ENCODE data around the gene ARHGEF19.
"Not testable (repeated sequence)": the region's sequence is repeated elsewhere in the genome, so short reads cannot be mapped to it uniquely, and the experiment has no call there.

The ARHGEF19 gene

DNA sequence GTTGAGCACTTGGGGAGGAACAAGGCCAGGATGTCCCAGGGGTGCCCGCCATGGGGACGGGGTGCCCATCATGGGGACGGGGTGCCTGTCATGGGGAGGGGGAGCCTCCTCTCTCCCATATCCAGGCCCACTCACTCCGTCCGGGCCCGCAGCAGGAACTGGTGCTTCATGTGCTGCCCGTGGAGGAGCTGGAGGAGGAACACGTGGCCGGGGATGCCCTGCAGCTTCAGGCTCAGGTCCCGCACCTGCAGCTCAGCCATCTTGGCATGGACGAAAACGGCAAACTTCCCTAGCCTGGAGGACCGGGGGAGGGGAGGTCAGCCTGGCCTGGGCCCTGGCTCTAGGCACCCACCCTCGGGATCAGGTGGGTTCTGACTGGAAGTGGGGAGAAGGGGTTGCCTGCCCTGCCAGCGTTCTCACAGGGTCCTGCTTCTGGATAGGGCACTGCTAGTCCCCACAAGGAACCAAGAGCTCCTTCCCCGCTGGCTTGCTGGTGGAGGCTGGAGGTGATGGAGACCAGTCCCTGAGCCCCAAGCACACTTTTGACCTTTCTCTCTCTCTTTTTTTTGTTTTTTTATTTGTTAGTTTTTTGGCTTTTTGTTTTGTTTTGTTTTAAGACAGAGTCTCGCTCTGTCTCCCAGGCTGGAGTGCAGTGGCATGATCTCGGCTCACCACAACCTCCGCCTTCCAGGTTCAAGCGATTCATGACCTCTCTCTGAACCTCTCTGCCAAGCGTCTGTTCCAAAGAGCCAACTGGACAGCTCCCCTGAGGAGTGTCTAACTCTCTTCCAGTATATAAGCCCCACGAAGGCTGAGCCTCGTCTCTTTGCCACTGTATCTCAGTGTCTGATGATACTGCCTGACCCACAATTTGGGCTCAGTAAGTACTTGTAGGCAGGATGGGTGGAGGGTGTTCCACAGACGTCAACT is 9.9 kb downstream of the ARHGEF19 start:
- DNase-seq, result no peak

DNA sequence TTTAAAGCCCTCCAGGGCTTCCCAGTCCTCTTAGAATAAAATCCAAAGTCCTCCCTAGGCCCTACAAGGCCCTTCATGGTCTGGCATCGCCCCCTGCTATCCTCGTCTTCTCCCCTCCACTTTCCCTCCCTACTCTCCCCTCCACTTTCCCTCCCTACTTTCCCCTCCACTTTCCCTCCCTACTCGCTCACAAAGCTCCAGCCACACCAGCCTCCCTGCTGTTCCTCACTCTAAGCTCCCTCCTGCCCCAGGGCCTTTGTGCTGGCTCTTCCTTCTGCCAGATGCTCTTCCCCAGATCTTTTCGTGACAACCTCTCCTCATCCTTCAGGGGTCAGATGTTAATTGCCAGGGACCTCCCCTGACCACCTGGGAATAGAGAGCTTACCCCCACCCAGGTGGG is 12.8 kb downstream of the ARHGEF19 start:
- DNase-seq, result no peak

DNA sequence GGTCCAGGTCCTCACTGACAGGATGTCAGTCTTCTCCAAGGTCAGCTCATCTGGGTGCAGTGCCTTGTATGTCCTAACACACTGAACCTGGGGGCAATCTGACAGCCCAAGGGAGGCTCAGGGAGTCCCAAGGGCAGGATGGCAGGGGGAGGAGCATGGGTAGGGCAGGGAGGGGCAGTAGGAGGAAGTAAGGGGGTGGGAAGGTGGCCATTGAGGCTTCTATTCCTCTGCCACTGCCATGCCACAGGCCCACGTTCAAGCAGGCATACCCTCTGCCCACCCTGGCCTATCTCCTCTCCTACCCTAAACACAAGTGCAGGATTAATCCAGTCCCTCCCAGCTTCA is 13.3 kb downstream of the ARHGEF19 start:
- DNase-seq, result no peak

DNA sequence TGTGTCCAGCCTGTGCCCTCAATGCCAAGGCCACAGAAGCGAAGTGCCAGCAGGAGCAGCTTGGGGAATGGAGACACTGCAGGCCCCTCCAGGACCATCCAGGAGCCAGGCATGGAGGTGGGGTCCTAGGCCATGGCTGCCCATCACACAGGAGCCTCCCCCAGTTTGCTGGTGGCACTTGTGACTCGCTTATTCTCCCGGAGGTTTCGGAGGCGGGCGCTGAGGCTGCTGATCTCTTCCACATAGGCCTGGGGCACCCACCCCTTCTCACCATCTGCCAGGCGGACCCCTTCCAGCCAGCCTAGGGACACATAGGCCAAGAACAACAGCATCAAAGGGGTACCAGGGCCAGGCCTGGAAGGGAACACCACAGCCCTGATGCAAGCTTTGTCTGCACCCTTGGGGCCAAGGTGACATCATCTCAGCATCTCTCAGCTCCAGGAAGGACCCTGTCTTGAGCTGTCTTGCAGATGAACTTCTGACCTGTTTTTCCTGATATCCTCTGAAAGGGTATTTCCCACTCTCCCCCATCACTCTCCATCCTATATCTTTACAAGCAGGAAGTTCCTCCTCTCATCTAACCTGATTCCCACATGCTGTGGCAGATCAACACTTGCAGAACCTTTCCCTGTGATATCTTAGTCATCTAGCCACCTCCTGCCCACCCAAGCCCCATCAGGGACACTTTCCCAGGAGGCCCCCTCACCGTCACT is 13.9 kb downstream of the ARHGEF19 start:
- DNase-seq, result no peak

DNA sequence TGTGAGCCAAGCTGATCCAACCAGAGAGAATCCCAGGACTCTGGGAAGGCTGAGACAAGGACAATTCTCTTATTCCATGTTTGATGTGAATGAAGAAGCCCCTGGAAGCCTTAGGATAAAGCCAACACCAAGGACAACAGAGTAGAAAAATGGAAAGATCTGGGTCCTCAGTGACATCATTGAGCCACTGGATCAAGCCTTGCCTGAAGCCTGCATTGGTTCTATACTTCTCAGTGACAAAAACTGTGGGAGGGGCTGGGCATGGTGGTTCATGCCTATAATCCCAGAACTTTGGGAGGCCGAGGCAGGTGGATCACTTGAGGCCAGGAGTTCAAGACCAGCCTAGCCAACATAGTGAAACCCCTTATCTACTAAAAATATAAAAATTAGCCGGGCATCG is 15.6 kb downstream of the ARHGEF19 start:
- no peak for DNase-seq

DNA sequence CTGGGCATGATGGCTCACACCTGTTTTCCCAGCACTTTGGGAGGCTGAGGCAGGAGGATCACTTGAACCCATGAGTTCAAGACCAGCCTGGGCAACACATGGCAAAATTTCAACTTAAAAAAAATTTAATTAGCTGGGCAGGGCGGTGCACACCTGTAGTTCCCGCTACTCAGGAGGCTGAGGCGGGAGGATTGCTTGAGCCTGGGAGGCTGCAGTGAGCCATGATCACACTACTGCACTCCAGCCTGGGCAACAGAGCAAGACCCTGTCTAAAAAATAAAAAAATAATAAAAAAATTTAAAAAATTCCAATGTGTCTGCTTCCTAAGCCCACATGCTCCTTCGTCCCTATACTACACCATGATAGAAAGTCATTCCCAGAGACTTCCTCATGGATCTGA is 16.3 kb downstream of the ARHGEF19 start:
- not testable (repeated sequence) for DNase-seq

DNA sequence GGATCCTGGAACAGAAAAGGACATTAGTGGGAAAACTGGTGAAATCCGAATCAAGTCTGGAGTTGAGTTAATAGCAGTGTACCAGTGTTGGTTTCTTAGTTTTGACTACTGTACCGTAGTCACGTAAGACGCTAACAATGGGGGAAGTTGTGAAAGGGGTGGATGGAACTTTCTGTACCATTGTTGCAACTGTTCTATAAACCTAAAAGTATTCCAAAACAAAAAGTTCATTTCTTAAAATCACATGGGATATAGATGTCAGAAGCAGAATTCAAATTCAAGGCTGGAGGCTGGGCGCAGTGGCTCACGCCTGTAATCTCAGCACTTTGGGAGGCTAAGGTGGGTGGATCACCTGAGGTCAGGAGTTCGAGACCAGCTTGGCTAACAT is 16.9 kb downstream of the ARHGEF19 start:
- no peak for DNase-seq

DNA sequence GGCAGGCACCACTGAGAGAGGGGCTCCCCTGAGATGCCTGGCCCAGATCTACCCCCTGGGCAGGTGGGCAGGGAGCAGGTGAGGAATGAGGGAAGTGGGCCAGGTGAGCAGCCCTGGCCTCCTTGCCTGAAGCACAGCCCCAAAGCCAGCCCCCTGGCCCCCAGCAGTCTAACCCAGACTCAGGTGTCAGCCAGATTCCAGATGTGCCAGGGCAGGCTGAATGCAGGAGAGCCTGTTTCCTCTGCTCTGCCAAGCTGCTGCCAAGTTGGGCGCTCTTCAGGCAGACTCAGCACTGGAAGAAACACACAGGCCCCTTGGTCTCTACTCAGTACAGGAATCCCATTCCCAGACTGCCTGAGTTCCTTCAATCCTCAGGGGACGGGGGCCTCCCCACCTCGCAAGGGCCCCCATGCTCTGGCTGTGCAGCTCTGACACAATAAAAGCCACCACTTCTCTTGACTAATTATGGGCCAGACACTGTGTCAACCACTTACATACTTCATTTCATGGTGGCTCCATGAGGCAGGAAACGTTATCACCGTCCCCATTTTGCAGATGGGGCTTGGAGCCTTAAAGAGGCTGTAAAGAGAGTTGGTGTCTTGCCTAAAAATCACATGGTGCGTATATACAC is 20.4 kb downstream of the ARHGEF19 start:
- DNase-seq, result no peak

DNA sequence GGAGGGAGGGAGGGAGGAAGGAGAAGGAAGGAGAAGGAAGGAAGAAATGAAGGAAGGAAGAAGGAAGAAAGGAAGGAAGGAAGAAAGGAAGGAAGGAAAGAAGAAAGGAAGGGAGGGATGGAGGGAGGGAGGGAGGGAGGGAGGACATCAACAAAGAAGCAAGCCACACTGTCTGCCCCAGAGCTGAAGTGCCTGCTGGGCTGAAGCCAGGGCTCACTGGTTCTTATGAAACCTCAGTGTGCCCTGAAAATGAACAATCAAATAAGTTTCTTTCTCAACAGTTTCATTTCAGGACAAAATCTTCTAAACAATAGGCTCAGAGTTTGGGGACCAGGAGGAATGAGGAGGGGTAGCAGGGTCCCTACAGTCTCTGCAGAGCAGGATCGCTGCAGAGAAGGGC is 21.1 kb downstream of the ARHGEF19 start:
- DNase-seq, result no peak

DNA sequence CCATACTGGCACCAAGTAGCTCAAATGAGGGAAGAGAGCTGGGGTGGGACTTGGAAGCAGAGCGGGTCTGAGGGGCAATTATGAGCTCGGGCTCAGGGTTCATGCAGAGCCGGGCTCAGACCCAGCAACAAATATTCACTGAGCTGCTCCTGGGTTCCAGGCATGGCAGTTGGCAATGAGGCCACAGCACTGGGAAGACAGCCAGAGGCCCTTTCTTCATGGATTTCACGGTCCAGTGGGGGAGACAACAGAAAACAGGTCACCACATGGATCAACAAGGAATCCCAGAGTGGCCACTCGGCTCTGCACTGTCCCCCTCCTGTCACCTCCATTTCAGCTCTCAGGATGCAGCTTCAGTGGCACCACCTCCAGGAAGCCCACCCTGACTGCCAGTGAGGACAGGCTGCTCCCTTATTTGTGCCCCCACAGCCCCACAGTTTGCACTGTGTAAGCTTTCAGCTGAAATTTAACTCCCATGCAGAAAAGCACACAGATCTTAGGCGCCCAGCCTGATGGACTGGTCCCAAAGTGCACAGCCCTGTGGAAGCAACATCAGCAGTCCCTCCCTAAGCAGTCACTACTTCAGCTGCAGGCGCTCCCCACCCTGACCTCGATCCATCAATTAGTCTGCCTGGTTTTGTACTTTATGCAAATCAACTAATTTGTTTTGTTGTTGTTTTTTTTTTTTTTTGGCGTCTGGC is 22.4 kb downstream of the ARHGEF19 start:
- DNase-seq, result no peak

DNA sequence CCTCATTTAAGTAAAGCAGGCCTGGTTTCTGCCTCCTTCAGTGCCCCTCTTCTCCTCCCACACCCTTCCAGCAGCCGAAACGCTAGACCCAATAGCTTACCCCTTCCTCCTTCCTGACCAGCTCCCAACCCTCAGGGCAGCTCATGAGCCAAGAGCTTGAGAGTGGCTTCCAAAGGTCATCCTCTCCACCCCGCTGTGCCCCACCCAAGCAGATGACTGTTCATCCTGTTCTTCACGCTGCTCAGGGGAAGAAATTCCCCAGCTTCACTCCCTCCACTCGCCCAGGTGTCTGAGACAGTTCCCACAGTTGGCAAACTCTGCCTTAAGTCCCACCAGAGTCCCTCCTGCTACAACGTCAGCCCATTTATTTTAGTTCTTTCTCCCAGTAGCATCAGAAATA is 23.4 kb downstream of the ARHGEF19 start:
- no peak for DNase-seq

DNA sequence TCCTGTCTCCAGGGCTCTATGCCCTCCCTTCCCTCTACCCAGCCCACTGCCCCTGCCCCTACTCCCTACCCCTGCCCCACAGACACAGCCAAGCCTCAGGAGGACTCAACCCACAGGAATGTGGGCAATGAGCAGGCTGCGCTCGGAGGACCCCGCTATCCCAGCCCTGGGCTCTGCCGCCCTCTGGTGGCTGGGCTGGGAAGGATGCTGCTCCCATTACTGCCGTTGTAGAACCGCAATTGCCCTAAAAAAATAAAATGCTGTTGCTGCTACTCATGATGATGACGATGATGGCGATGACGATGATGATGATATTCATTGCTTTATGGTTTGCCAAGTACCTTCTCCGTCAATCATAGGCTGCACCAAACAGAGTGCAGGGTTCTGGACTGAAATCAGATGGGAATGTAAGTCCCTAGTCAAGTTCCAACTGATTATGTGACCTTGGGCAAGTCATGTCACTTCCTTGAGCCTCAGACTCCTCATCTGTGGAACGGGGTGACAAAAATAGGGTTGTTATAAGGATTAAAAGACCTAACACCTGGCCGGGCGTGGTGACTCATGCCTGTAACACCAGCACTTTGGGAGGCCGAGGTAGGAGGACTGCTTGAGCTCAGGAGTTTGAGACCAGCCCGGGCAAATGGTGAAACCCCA is 24.6 kb downstream of the ARHGEF19 start:
- DNase-seq, result peak; percentile 48 to 77 (median 68)

DNA sequence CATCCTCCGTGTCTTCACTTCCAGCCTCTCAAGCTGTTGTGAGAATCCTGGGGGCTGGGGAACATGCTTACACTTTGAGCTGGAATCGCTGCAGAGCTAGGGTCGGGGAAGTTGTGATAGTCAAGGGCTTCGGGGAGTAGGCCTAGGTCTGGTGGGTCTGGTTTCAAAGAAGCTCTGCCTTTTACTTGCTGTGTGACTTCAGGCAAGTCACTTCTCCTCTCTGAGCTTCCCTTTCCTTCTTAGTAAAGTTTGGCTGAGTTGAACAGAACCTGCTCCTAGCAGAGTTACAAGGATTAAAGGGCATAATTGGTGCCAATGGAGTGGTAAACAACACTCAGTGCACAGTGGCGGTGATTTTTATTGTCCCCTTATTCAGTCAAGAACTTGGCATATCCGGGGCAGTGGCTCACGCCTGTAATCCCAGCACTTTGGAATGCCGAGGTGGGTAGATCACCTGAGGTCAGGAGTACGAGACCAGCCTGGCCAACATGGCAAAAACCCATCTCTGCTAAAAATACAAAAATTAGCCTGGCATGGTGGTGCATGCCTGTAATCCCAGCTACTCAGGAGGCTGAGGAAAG is 25.7 kb downstream of the ARHGEF19 start:
- DNase-seq, result no peak

DNA sequence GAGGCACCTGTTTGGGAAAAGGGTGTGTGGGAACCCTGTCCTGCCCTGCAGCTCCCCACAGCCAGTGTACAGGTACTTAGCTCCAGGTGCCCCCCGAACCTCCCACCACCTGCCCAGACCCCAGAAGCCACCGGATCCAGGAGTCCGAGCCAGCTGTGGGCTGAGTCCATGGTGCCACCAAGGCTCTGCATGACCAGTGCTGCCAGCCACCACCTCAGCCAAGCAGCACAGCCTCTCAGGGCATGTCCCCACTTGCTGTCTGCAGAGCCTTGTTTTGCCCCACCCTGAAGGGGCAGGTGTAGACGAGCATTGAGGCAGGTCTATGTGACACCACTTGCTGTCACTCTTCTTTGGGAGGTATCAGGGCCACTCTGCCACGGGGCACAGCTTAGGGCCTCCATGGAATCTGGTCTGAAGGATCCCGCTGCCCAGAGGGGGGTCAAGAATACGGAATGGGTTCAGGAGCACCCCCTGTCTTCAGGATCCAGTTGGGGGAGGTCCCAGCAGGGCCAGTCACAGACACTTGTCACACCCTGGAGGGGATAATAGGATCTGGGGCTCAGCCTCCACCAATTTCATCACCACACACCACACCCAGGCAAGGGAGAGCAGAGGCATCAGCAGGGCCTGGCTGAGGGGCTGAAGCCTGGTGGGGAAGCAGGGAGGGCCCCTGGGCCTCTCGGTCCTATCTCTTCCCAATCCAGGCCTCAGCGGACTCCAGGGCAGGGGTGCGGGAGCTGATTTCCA is 27.7 kb downstream of the ARHGEF19 start:
- no peak for DNase-seq

DNA sequence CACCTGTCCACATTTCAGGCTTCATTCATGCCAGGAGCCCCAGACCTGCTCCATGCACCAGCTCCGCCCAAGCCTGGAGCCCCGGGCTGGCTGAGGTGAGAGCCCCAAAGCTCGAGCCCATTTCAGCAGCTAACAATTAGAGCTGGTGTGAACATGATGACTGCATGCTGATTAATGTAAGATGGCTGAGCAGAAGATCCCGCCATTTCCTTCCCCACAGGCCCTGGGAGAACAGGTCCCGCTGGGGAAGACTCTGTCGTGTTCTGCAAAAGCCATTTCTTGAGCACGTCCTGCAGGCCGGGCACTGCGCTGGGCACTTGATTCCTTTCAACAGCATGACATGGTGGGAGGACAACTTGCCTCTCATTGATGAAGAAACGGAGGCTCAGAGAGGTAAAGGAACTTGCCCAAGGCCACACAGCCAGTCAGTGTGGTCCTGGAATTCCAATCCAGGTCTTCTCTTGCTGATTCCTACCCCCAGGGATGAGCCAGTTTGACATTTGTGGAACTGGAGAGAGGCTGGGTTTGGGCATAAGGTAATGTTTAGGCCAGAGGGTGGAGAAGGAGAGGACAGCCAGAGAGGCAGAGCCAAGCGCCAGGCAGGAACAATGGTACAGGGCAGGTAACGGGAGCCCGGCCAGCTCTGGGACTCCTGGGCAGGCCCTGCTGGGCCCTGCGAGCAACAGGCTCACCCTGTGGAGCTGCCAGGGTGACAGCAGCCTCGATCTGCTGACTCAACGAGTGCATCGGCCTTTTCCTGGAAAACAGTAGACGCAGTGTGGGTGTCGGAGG is 28.5 kb downstream of the ARHGEF19 start:
- DNase-seq, result no peak

DNA sequence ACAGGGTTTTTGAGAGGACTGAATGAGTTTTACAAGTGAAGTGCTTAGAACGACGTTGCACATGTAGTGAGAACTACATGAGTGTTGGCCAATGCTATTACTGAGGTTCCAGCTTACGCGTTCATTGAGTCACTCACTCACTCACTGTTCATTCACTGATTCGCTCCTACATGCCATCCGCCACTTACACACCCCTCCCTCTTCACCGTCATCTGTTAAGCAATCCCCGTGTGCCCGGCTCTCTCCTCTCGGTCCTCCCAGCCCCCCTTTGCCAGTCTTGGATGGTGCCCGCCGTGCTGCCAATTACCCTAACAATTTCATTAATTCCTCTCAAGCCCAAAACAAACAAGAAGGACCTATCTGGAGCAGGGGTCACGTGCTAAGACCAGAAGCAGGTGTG is 29.3 kb downstream of the ARHGEF19 start:
- no peak for DNase-seq

DNA sequence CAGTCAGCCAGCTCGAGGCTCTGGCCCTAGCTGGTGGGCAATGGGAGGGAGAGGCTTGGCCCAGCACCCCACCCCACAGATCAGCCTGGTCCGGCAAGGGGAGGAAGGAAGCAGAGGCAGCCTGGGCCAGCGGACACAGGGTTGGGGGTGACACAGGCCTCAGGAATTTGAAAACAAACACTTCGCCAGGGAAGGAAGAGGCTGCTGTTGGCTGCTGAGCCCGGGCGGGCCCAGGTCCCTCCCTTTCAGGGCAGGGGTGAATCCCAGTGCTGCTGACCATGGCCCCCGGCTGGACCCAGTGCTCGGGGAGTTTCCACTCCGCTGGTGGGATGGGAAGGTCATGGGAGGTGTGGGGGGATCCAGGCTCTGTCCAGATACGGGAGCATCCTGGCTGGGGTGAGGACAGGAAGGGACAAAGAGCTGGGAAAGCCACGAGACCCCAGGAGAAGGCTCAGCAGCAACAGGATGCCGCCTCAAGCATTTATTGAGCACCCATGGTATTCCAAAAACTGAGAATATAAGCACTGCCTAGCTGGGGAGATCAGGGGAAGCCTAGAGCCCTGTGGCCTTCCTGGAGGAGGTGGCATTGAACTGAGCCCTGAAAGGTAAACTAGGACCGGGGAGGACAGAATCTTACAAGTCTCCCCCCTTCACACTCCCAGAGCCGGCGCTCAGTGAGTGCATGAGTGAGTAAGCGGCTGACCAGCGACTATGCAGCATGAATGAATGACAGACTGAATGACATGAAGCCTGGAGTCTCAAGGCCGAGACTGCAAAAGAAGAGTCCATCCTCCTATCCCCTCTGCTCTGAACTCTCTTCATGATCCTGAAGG is 30.3 kb downstream of the ARHGEF19 start:
- DNase-seq, result no peak

DNA sequence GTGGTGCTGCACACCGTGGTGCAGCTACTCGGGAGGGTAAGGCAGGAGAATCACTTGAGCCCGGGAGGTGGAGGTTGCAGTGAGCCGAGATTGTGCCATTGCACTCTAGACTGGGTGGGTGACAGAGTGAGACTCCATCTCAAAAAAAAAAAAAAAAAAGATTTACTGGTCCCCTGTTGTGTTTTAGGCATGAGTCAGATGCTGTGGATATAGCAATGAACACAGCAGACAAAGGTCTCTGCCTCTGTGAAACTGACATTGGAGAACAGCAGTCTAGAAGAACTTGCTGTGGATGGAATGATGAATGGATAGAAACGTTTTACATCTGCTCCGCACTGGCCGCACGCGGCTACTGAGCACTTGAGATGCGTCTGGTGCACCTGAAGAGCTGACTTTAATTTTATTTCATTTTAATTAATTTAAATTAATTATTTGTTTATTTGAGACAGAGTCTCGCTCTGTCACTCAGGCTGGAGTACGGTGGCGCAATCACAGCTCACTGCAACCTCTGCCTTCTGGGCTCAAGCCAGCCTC is 32.1 kb downstream of the ARHGEF19 start:
- no peak for DNase-seq

All from activated naive CD4-positive, alpha-beta T cell (primary cell).